GM11168 (cell line): Measurements from ENCODE around the gene AVL9.
"Not testable (repeated sequence)": the region's sequence is repeated elsewhere in the genome, so short reads cannot be mapped to it uniquely, and the experiment has no call there.

ENCODE experiments used
- in situ Hi-C: fragments of 300-500 bp; cut with MboI; formaldehyde crosslinking; loops from one replicate; pipeline ENCODE4 v1.12.0; 2022; ENCODE audit warnings: low sequenced_read_pairs; ENCODE audit not compliant: unreplicated experiment

AVL9 gene

DNA sequence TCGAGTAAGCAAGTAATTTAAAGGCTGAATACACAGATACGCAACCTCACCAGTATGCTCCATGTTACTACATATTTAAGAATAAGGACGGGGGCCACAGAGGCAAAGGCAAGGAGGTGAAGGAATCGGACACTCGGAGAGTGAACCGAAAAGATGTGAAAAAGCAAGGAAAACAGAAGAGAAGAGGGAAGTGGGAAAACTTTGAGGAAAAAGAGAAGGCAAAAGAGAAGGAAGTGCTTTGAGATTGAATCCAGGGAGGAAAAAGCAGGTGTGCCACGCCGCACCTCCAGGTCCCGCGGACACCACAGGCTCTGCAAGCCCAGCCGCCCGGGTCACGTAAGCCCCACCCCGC is 367 bp upstream of the AVL9 start:
- in situ Hi-C loops = no loop called here

- in situ Hi-C loops = no loop called here
These were observed 944 bp downstream of the AVL9 start for GRCh38 chr7:32496052-32496813.

DNA sequence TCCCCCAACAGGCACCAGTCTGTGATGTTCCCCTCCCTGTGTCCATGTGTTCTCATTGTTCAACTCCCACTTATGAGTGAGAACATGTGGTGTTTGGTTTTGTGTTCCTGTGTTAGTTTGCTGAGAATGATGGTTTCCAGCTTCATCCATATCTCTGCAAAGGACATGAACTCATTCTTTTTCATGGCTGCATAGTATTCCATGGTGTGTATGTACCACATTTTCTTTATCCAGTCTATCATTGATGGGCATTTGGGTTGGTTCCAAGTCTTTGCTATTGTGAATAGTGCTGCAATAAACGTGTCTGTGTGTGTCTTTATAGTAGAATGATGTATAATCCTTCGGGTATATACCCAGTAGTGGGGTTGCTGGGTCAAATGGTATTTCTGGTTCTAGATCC is 4.5 kb downstream of the AVL9 start:
- in situ Hi-C loops = not testable (repeated sequence)

GRCh38 chr7:32500216-32500615 is 4.9 kb downstream of the AVL9 start:
- in situ Hi-C loops = not testable (repeated sequence)

GRCh38 chr7:32500922-32501341 is 5.6 kb downstream of the AVL9 start:
- in situ Hi-C loops = no loop called here

DNA sequence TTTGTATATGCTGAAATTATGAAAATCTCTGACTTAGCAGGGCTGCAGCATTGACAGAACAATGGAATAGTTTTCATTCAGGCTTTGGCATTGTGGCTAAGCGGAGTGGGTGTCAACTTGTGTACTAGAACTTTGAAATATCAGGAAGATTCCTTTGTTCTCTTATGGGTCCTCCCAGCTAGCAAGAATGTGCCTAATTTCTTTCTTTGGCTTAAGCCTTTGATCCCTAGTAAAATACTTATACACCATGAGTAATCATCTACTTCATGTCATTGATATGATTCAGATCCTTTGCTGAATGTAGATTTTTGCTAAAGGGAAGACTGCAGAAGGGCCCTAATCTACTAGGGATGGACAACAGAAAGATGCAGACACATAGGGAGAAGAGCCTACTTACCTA is 6.2 kb downstream of the AVL9 start:
- in situ Hi-C loops = no loop called here

- in situ Hi-C loops = no loop called here
These were observed 7.4 kb downstream of the AVL9 start for GRCh38 chr7:32502728-32503127.

DNA sequence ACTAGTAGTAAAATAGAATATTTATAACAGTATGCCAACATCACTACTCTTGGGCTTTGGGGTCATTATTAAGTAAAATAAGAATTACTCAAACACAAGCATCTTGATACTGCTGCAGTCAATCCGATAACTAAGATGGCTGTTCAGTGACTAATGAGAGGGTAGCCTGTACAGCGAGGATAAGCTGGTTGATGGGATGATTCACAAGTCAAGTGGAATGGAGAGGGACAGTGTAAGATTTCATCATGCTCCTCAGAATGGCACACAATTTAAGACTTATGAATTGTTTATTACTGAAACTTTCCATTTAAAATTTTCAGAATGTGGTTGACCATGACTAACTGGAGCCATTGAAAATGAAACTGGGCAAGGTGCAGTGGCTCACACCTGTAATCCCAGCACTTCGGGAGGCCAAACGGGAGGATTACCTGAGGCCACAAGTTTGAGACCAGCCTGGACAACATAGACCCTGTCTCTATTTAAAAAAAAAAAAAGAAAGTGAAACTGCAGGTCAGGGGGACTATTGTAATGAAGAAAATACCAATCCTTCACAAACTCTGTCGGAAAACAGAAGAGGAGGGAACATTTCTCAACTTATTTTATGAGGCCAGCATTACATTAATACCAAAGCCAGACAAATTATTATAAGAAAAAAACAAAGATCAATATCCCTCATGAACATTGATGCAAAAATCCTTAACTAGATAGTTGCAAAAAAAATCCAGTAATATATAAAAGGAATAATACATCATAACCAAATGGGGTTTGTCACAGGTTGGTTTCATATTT is 11.2 kb downstream of the AVL9 start:
- in situ Hi-C loops = no loop called here

- in situ Hi-C loops = no loop called here
These were observed 12.1 kb downstream of the AVL9 start for GRCh38 chr7:32507414-32507813.

- in situ Hi-C loops = no loop called here
These were observed 16.5 kb downstream of the AVL9 start for GRCh38 chr7:32511791-32512190.

DNA sequence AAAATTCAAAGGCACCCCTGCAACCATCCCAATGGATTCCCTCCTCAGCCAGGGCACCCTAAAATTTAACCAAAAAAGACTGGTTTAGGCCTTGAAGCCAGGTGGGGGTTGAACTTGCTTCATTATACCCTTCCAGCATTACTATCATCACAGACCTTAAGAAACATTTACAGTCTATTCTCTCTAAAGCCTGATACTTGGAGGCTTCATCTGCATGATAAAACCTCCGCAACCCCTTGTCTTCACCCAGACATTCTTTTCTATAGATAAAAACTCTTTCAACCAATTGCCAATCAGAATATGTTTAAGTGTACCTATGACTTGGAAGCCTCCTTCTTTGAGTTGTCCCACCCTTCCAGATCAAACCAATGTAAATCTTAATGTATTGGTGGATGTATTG is 17.9 kb downstream of the AVL9 start:
- in situ Hi-C loops = no loop called here

DNA sequence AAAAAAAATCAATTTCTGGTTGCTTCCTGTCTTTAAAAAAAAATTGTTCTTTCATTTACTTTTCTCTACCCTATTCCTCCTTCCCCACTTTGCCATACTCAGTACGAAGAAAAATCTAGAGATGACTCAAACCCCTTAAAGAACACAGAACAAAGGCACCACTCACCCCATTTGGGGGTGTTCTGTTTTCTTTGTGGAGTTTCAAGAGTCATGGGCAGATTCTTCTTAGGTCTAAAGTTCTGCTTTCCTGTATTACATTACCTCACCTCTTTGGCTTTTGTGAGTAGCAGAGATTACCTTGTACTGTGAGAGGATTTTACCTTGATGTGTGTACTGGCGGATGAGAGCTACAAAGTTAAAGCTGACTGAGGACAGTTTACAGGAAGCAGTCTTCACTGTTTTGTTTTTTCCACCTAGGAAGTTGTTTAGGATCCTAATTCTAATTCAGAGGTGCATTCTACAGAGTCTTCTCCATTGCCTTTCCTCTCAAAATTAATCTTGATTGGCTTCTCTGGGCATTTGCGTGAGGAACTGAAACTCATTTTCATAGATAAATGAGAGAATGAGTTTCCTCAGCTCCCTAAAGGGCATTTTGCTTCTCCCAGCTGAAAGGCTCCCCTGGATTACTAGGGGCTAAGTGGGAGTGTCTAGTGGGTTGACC is 20.7 kb downstream of the AVL9 start:
- in situ Hi-C loops = no loop called here

DNA sequence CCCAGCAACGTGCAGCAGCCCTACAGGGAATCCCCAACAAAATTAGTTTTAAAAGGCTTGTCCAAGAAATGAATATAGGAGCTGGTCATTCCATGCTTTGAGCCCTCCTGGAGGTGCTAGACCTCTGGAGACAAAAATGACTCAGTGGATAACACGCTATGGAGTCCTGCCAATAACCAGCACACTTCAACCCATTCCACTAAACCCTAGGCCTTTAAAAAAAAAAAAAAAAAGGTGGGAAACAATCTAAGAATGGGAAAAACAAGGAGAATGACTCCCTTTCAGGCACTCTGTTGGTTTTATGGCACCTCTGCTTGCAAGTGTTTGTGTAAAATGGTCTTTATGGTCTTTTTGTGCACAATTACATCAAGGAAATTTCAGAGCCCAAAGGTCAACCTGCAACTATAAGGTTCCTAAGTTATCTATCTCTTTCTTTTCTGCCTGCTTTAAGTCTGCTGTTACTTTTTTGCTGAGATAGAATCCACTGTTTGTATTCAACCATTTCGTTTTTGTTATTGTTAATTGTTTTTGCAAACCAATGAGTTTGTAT is 21.3 kb downstream of the AVL9 start:
- in situ Hi-C loops = no loop called here

DNA sequence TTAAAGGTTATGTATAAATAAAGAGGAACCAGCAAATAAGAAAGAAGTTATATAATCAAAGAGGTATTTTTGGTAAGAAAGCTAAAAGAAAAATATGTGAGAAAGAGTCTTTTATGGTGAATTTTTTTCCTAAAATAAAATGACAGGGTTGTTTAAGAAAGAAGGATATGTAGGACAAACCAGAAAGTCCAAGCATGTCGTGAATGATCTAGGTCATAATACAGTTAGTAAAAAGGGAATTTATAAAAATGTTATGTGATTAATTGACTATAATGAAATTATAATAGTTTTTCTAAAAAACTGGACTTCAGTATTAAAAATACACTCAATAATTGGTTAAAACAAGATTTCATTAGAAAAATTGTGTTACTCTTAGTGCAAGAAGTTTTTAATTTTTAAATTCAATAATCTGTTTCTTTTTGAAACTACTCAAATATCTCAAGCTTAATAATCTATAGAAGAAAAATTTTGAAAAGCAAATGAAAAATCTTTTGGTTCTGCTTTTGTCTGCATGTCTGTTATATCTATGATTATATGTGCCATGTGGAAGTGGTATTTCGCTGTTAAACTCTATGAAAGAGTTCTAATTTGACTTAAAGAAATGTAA is 23.3 kb downstream of the AVL9 start:
- in situ Hi-C loops = no loop called here

- in situ Hi-C loops = no loop called here
These were observed 24.5 kb downstream of the AVL9 start for GRCh38 chr7:32519763-32520162.

DNA sequence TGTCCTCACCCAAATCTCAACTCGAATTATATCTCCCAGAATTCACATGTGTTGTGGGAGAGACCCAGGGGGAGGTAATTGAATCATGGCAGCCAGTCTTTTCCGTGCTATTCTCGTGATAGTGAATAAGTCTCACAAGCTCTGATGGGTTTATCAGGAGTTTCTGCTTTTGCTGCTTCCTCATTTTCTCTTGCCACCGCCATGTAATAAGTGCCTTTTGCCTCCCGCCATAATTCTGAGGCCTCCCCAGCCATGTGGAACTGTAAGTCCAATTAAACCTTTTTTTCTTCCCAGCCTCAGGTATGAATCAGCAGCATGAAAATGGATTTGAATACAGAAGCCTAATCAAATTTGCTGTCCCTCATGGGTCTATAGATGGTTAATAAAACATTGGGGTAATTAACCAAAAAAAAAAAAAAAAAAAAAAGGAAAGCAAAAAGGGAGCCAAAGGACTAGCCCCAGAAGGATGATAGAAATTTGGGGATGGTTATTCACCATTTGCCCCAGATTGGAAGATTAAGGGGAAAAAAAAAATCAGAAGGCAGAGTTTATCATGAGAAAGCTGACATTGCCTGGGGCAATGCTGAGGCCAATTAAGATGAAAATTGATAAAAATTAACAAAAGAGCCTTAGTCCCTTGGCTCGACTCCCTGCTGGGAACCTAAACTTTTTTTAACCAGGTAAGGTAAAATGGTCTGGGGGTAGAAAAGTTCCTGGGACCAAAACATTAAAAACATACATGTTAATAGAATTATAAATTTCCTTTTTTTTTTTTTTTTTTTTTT is 27.6 kb downstream of the AVL9 start:
- in situ Hi-C loops = no loop called here

GRCh38 chr7:32524631-32525030 is 29.3 kb downstream of the AVL9 start:
- in situ Hi-C loops = no loop called here

DNA sequence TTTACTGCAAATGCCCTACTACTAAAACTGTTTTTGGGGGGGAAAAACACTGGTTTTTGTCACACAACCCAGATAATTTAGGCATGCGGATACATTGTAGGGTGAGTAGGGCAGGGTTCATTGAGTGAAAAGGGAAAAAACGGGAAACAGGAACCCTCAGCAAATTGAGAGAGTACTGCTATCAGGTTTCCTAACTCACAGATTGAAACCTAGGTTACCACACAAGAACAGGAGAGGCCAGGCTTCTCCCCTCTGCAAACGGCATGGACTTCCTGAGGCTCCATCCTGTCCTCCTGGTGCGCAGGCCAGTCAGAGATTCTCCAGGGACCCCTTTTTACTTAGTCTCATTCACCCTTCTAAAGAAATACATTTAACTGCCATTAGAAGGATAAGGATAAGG is 30.6 kb downstream of the AVL9 start:
- in situ Hi-C loops = no loop called here

DNA sequence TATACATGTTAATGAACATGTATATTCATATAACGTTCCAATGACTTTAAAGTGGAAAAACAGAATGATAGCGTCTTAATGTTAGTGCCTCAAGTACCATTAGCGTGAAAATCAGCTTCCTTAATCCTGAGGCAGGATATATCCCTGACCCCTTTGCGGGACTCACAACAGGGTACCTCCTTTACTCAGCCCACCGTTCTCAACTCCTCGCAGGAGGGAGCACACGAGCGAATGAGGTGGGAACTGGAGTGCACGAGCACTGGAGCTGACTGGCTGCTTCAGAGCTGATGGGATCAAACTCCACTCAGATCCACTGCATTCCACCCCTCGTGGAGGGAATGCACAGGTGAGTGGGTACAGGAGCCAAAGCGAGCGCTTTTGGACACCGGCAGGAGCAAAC is 36.1 kb downstream of the AVL9 start:
- in situ Hi-C loops = no loop called here

DNA sequence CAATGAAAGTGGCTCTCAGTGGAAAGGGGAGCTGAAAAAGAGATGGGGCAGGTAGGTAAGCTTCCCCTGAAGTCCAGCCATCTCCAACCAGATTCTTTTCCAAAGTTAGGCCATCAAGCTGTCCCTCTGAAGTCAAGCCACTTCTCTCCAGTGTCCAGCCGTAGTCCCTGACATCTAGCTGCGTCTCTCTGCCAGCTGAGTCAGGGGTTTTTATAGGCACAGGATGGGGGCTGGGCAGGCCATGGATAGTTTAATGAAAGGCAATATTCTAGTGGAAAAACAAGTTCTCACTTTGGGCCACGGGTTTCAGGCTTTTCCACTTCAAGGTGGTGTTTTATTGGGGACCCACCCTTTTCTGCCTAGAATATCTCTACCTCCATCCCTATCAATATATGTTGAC is 36.8 kb downstream of the AVL9 start:
- in situ Hi-C loops = no loop called here
